ENCODE measurements around the gene BAHCC1. TPM values are rescaled to one million over a fixed set of nuclear protein-coding genes. Genes with fewer than 3 reads are reported as not detected.

Gene BAHCC1
- total and polyA plus RNA-seq, 9 of the 15 experiments (the other 6 are each of a cell fraction or from before 2014, with no cell fraction given): 0.14 to 26.9 (median 5.0) TPM

- TF ChIP-seq ZNF655 (CRISPR knock-in tag; IDR thresholded peaks at IDR 0.05): no peak
- no peak for TF ChIP-seq POLR2AphosphoS2 (IDR thresholded peaks at IDR 0.05; ENCODE audit: low read length)
- no peak for TF ChIP-seq EGR1 (conservative IDR thresholded peaks at IDR 0.05)
- TF ChIP-seq BHLHE40 (IDR thresholded peaks at IDR 0.05; ENCODE audit: low read length): no peak
- no peak for TF ChIP-seq ZNF644 (tag; IDR thresholded peaks at IDR 0.05; ENCODE audit: low read depth)
- peak; percentile 95 for TF ChIP-seq NFYB (IDR thresholded peaks at IDR 0.05; ENCODE audit: extremely low read depth, insufficient read length)
- TF ChIP-seq TEAD4 (IDR thresholded peaks at IDR 0.05; ENCODE audit: low read length): no peak
- no peak for TF ChIP-seq TEAD4 (CRISPR knock-in tag; IDR thresholded peaks at IDR 0.05; ENCODE audit: borderline replicate concordance)
- peak; percentile 78 for TF ChIP-seq ASH1L (IDR thresholded peaks at IDR 0.05; ENCODE audit: borderline replicate concordance, low read depth, partially characterized antibody)
- no peak for TF ChIP-seq UBTF (IDR thresholded peaks at IDR 0.05; ENCODE audit: borderline replicate concordance in 1 of 2, low read depth in 2 of 2, low read length in 2 of 2)
- no peak for TF ChIP-seq ILK (tag; IDR thresholded peaks at IDR 0.05; ENCODE audit: borderline replicate concordance, low read depth)
- peak in 2 of 3 experiments; percentile 26 to 72 for TF ChIP-seq YY1 (IDR thresholded peaks at IDR 0.05; ENCODE audit: borderline replicate concordance in 1 of 3, control insufficient read depth in 1 of 3, extremely low read depth in 1 of 3, insufficient read depth in 3 of 3, insufficient read length in 1 of 3, insufficient replicate concordance in 2 of 3, low read depth in 1 of 3, low read length in 2 of 3)
- TF ChIP-seq, protein P1, sequence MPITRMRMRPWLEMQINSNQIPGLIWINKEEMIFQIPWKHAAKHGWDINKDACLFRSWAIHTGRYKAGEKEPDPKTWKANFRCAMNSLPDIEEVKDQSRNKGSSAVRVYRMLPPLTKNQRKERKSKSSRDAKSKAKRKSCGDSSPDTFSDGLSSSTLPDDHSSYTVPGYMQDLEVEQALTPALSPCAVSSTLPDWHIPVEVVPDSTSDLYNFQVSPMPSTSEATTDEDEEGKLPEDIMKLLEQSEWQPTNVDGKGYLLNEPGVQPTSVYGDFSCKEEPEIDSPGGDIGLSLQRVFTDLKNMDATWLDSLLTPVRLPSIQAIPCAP (CRISPR knock-in tag; IDR thresholded peaks at IDR 0.05; ENCODE audit: borderline replicate concordance): no peak
- TF ChIP-seq POLR2B (IDR thresholded peaks at IDR 0.05; ENCODE audit: low read depth, partially characterized antibody): peak; percentile 38
- no peak for TF ChIP-seq NELFE (IDR thresholded peaks at IDR 0.05; ENCODE audit: insufficient read depth, insufficient read length)
- TF ChIP-seq PML (IDR thresholded peaks at IDR 0.05; ENCODE audit: low read length): no peak
- no peak for TF ChIP-seq MCM5 (IDR thresholded peaks at IDR 0.05; ENCODE audit: low read depth)
- TF ChIP-seq FOSL1 (tag; conservative IDR thresholded peaks at IDR 0.05): no peak
- TF ChIP-seq TAL1 (IDR thresholded peaks at IDR 0.05): no peak
- TF ChIP-seq, protein P2, sequence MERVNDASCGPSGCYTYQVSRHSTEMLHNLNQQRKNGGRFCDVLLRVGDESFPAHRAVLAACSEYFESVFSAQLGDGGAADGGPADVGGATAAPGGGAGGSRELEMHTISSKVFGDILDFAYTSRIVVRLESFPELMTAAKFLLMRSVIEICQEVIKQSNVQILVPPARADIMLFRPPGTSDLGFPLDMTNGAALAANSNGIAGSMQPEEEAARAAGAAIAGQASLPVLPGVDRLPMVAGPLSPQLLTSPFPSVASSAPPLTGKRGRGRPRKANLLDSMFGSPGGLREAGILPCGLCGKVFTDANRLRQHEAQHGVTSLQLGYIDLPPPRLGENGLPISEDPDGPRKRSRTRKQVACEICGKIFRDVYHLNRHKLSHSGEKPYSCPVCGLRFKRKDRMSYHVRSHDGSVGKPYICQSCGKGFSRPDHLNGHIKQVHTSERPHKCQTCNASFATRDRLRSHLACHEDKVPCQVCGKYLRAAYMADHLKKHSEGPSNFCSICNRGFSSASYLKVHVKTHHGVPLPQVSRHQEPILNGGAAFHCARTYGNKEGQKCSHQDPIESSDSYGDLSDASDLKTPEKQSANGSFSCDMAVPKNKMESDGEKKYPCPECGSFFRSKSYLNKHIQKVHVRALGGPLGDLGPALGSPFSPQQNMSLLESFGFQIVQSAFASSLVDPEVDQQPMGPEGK (CRISPR knock-in tag; IDR thresholded peaks at IDR 0.05; ENCODE audit: borderline replicate concordance): no peak
- TF ChIP-seq L3MBTL2 (IDR thresholded peaks at IDR 0.05): peak; percentile 76
Observed at GRCh38 chr17:81493198-81494038, 98.2 kb downstream of the BAHCC1 start (continued).
